Hematopoietic multipotent progenitor cell treated with erythropoietin and hydrocortisone succinate and interleukin-3 and kit ligand, for 17 days (in vitro differentiated cells): ENCODE results near the gene B9D2.
"Not testable (repeated sequence)": the region's sequence is repeated elsewhere in the genome, so short reads cannot be mapped to it uniquely, and the experiment has no call there.

ENCODE experiments used
- DNase-seq: peaks from one replicate; pipeline ENCODE4 v3.0.0-alpha.2; 2015; ENCODE audit warnings: low spot score

B9D2 gene

DNA sequence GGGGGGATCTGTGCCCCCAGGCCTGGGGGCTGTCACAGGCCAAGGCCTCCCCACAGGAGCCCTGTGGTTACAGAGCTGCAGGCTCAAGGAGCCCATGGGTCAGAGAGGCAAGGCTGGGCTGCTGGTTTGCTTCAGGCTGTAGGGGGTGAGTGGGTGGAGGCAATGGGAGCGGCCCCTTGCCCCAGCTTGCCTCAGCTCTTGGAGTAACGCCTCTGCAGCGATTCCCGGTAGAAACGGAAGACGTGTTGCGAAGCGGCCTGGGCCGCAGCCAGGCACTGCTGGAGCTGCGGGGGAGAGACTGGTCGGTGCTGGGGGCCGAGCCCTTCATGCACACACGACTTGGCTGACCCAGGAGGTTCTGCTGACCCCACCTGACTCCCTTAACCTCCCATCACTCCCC is 22.5 kb upstream of the B9D2 start:
- DNase-seq, result no peak

DNA sequence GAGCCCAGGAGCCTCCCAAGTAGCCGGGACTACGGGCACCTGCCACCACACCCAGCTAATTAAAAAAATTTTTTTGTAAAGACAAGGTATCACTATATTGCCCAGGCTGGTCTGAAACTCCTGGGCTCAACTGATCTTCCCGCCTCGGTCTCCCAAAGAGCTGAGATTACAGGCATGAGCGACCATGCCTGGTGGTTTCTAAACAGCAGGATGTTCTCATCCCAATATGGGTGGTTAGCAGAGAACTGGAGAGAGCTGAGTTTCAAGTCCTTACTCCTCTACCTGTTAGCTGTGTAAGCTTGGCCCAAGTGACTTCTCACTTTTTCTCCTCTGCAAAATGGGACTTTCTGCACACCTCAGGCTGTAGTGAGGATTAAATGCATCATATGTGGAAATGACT is 20.4 kb upstream of the B9D2 start:
- DNase-seq, result no peak

DNA sequence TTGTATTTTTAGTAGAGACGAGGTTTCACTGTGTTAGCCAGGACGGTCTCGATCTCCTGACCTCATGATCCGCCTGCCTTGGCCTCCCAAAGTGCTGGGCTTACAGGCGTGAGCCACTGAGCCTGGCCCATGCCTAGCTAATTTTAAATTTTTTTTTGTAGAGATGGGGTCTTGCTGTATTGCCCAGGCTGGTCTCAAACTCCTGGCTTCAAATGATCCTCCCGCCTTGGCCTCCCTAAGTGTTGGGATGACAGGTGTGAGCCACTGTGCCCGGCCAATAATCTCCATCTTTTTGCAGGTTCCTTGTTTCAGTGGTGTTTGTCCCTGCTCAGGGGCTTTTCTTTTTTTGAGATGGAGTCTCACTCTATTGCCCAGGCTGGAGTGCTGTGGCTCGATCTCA is 17.6 kb upstream of the B9D2 start:
- not testable (repeated sequence) for DNase-seq

DNA sequence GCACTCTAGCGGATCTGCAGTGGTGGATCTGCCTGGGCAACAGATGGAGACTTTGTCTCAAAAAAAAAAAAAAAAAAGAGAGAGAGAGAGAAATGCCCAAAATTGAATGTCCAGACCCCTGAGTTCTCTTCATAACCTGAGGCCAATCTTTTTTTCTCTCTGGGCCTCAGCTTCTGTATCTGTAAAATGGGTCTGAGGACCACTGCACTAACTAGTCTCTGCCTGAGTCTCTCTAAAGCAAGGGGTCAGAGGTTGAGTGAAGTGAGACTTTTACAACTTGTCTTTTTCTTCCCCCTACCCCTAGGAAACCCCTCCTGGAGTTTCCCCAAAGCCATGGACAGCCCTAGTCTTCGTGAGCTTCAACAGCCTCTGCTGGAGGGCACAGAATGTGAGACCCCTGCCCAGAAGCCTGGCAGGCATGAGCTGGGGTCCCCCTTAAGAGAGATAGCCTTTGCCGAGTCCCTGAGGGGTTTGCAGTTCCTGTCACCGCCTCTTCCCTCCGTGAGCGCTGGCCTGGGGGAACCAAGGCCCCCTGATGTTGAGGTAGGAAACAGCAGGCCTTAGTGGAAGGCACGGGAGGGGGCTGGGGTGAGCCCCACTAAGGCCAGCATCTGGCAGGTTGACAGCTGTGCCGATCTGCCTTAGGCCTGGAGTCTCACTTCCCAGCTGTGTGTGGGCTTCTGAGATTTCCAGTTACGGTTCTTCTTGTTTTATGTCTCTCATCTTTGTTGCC is 14.2 kb upstream of the B9D2 start:
- DNase-seq, result no peak

DNA sequence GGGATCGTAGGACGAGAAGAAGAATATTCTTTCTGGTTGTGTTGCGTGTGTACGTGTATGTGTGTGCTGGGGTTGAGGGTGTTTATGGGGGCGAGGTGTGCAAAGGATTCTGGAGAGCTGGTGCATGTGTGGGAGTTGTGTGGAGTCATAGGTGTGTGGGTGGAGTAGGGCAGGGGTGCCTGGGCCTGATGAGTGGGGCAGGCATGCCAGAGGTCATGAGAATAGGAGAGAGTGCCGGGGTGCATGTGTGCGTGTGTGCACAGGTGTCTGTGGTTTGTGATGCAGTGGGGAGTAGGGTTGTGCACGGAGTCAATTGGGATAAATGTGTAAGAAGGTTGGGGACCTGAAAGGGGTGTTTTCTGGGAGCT is 13.0 kb upstream of the B9D2 start:
- DNase-seq, result no peak

DNA sequence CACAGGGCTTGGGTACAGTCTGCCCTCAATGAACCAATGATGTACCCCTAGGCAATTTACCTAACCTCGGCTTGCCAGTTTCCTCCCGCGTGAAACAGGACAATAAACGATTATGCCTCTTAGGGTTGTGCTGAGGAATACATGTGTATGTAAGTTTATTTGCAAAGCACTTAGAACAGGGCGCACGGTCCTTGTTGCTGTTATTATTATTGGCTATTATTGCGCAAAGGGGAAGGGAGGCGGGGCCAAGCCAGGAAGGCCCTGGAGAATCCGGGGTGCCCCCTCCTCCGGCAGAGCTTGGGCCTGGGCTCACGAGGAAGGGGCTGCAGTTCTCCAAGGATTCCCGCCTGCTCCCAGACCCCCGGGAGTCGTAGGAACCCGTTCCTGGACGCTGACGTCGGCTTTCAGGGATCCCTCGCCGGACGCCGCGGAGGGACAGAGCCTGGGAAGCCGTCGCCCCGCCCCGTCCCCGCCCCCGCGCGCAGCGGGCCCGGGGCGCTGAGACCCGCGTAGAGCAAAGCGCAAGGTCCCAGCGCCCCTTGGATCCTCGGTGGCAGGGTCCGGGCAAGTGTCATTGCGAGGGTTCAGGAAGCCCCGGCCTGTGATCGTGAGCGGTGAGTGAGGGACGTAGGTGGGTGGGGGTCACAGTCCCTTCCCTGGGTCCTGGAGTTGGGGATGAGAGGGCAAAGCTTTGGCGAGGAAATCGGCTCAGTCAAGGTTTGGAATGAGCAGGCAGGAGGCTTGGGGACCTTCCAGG is 12.5 kb upstream of the B9D2 start, which contains the start of gene TMEM91:
Gene TMEM91, plus strand, starts transcription at position 293 of the 757 bp plus-strand sequence. CDS start 1,777 bp downstream, outside the sequence.
- no peak for DNase-seq

DNA sequence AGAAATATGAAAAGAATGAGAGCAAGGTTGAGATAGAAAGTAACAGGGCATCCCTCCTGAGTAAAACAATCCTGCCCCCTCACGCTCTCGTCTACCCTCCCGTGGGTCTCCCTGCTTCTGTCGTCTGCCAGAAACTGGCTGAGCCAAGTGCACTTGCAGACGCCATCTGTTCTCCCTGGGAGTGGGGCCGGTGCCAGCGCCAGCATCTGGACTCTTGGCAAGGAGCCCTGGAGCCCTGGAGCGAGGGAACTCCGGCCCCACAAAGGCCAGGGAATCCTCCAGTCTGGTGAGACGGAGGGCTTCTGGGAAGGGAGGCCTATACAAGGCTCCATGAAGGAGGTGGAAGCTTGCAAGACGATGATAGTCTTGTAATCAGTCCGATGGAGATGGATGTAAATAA is 10.0 kb upstream of the B9D2 start:
- no peak for DNase-seq

DNA sequence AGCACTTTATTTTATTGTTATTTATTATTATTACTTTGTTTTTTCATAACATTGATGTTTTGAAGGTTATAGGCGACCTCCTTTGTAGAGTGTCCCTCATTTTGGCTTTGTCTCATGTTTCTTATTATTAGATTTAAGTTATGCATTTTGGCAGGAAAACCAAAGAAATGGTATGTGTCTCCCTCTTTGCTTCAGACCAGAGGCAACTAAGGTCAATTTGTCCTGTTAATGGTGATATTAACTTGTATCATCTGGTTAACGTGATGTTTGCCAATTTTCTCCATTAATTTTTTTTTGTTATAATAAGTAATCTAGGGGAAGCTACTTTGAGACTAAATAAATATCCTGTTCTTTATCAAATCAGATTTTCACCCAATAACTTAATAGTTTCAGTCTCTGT is 8.6 kb upstream of the B9D2 start:
- no peak for DNase-seq

DNA sequence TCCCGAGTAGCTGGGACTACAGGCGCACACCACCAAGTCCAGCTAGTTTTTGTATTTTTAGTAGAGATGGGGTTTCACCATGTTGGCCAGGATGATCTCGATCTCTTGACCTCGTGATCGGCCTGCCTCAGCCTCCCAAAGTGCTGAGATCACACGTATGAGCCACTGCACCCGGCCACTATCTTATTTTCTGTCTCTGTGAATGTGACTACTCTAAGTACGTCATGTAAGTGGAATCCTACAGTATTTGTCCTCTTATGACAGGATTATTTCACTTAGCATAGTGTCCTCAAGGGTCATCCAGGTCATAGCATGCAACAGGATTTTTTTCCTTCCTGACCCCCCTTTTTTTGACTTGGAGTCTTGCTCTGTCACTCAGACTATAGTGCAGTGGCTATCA is 7.6 kb upstream of the B9D2 start:
- DNase-seq, result no peak

DNA sequence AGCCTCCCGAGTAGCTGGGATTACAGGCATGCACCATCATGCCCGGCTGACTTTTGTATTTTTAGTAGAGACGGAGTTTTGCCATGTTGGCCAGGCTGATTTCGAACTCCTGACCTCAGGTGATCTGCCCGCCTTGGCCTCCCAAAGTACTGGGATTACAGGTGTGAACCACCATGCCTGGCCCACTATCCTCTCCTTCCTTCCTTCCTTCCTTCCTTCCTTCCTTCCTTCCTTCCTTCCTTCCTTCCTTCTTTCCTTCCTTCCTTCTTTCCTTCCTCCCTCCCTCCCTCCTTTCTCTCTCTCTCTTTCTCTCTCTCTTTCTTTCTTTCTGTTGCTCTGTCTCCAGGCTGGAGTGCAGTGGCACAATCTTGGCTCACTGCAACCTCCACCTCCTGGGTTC is 7.2 kb upstream of the B9D2 start:
- not testable (repeated sequence) for DNase-seq

DNA sequence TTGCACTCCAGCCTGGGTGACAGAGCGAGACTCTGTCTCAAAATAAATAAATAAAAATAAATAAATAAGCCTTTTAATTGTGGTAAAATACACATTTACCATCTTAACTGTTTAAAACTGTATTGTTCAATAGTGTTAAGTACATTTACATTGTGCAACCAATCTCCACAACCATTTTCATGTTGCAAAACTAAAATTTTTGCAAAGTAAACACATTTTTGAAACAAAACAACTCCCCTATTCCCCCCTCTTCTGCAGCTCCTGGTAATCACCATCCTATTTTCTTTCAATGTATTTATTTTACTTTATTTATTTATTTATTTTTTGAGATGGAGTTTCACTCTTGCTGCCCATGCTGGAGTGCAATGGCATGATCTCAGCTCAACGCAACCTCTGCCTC is 5.8 kb upstream of the B9D2 start:
- no peak for DNase-seq

DNA sequence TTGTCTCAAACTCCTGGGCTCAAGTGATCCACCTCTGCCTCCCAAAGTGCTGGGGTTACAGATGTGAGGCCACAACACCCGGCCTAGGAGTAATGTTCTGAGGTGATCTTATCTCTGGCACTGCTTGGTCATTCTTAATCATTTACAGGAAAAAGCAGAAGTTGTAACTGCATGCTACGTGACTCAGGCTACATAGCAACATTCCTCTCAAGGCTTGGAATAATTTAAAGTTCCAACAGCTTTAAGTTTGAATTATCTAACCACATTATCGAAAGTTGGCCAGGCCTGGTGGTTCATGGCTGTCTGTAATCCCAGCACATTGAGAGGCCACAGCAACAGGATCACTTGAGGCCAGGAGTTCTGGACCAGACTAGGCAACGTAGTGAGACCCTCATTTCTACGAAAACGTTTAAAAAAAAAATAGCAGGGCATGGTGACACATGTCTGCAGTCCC is 3.9 kb upstream of the B9D2 start:
- peak; percentile 56 for DNase-seq

DNA sequence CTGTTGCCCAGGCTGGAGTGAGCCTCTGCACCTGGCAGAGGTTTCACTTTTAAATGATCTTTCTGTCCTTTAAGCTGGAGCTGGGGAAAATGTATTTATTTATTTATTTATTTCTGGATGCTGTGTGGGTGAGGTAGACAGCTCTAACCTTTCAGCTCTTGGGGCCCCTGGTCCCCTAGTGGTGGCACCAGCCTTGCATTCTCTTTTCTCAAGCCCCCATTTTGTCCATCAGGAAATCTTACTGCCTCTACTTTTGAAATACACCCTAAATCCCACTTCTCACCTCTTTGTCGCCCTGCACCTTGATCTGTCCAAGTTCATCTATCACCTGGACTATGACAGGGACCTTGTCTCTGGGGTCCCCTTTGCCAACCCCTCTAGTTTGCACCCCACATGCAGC is 2.1 kb upstream of the B9D2 start:
- no peak for DNase-seq

DNA sequence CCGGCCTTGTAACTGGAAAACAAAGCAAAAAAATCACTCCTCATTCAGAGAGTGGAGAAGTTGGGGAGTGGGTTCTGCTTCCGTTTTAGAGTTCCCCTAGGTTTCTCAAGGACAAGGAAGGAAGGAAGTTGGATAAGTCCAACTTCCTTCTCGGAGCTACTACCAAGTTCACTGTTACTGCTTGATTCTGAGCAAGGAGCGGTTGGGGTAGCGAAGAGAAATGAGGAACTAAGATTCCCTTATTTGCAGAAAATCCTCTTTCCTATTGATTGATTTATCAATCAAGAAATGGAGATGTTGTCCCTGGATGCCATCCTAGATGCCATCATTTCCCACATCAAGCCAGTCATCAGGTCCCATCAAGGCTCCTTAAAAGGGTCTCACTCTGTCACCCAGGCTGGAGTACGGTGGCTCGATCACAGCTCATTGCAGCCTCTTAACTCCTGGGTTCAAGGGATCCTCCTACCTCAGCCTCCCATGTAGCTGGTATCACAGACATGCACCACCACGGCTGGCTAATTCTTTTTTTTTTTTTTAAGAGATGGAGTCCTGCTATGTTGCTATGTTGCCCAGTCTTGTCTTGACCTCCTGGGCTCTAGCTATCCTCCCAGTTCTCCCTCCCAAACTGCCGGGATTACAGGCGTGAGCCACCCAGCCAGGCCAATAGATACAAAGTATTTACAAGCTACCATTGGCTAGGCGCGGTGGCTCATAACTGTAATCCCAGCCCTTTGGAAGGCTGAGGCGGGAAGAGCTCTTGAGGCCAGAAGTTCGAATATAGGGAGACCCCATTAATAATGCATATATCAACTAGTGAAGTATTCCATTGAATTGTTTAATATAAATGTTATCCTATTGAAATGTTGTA is 809 bp upstream of the B9D2 start:
- DNase-seq, result no peak

DNA sequence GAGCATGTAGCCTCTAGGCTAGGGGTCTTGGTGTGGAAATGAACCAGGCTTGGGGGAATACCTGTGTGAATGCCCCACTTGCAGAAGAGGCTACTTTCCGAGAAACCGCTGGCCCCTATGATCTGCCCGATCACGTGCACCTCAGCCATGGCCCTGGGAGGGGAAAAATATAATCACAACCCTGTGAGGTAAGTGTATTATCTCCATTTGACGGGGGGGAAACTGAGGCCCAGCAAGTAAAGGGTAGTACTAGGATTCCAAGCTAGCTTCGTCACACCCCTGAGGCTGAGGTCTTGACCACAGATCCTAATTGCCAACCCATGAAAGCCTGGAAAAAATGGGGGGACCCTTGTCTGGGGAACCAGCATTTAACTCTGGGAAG is 587 bp downstream of the B9D2 start:
- DNase-seq, result peak; percentile 17

DNA sequence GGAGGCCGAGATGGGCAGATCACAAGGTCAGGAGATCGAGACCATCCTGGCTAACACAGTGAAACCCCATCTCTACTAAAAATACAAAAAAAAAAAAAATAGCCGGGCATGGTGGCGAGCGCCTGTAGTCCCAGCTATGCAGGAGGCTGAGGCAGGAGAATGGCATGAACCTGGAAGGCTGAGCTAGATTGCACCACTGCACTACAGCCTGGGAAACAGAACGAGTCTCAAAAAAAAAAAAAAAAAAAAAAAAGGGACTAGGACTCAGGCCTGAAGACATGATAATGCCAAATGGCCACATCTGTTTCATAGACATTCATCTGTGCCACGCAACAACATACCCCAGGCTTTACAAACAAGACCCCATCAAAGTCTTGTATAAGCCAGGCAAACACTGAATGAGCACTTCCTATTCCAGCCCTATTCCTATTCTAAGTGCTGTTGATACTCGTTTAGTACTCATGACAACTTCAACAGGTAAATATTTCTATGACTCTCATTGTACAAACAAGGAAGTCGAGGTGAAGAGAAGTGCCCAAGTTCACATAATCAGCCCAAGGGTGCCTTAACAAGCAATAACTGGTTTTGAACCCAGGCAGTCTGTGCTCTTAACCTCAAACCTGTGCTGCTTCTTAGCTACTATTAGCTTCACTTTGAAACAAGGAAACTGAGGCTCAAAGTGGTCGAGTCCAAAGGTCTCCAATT is 1.7 kb downstream of the B9D2 start:
- no peak for DNase-seq

DNA sequence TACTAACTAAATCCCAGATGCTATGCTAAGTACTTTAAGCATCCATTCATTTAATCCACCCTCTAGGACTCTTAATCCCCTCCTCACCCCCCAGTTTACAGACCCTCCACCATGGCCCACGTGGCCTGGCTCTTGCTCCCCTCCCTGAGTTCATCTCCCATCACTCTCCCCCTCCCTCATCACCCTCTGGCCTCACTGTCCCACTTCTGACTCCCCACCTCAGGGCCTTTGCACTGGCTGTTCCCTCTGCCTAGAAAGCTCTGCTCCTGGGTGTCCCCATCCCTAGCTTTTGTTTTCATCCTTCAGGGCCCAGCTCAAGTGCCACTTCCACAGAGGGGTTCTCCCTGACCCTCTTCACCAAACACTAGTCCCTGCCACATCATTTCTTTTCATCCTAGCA is 4.2 kb downstream of the B9D2 start:
- DNase-seq, result no peak

DNA sequence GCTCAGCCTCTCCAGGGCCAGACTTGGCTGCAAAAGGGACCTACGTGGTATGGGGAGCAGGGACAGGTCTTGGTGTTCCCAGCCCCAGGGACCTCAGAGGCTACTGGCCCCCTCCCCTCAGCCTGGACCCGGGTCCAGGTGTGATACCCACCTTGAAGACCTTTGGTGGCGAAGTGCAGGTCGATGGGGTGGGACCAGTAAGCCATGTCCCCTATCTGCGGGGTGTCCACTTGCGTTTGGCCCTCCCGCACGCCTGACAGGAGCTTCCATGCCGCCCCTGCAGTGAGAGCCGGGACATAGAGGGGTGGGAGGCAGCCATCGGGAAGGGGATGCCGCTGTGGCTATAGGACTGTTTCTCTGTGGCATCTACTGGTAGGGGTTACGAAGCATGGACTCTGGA is 6.2 kb downstream of the B9D2 start:
- DNase-seq, result no peak

DNA sequence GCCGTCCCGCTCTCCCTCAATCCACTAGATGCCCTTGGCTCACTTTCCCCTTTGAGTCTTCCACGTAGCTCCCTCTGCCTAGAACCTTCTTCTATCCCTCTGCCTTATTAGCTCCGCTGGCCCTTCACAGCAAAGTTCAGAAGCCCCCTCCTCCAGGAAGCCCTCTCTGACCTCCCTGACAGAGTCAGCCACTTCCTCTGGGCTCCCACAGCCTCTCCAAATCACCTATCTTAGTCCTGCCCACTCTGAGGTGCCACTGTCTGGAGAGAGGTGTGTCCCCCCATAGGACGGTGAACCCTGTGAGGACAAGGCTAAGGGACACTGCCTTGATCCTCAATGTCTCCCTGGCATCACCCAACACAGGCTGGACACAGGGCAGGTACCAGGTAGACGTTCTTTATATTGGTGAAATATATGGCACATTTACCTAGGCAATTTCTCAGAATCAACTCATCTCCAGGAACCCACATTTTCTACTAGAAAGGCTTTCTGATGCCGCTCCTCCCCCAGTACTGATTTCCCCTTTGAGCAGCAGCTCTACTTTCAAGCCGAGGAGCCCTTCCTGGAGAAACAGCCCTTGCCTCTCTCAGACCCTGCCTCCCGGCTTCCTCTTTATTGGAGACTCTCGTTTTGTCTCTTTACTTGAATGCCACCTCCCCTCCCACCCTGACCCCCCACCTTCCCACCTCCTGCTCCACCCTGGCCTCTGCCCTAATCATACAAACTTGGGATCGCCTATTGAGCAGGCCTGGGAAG is 6.8 kb downstream of the B9D2 start:
- DNase-seq, result no peak

DNA sequence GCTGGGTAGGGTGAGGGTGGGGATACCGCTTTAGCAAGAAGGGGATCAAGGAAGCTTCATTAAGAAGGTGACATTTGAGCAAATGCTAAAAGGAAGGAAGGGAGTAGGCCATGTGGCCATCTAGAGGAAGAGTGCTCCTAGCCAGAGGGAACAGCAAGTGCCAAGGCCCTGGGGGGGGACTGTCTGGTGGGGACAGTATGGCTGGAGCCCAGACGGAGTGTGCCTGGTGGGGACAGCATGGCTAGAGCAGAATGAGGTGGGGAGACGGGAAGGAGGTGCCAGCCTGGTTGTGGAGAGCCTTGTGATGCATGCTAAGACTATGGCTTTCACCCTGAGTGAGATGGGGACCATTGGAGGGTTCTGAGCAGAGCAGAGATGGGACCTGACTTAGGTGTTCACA is 8.1 kb downstream of the B9D2 start:
- DNase-seq, result no peak

DNA sequence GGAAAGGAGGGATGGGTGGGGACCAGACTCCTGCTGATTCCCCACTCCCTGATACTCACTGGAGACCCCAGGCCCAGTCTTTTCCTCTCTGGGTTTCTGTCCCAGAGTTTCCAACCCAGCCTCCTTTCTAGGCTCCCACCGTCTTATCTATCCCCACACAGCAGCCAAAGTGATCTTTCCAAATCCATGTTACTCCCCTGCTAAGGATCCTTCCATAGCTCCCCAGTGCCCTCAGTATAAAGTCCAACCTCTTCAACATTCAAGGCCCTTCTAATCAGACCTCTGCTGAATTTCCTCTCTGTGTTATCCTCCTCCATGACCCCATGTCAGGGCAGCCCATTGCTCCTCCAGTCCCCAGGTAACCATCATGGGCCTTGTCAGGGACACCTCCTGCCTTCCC is 8.9 kb downstream of the B9D2 start:
- DNase-seq, result no peak
